ENCODE measurements around the gene SORBS2.

DNA sequence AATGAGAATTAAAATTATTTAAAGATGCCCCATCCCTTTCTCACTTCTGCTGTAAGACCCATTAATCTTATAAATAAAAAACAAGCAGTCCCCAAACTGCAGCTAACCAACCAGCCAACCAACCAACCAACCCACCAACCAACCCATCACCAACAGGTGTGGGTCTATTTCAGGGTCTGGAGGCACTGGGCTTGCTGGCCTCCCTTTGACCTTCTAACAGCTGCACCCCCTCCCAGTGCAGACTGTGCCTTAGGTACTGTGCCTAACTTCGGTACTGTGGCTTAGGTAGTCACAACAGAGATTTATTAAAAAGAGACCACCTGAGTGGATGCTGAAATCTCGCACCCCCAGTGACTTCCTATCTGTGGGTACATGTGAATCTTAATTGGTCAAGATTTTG is 128.1 kb downstream of the SORBS2 start:
- TF ChIP-seq, protein P1, sequence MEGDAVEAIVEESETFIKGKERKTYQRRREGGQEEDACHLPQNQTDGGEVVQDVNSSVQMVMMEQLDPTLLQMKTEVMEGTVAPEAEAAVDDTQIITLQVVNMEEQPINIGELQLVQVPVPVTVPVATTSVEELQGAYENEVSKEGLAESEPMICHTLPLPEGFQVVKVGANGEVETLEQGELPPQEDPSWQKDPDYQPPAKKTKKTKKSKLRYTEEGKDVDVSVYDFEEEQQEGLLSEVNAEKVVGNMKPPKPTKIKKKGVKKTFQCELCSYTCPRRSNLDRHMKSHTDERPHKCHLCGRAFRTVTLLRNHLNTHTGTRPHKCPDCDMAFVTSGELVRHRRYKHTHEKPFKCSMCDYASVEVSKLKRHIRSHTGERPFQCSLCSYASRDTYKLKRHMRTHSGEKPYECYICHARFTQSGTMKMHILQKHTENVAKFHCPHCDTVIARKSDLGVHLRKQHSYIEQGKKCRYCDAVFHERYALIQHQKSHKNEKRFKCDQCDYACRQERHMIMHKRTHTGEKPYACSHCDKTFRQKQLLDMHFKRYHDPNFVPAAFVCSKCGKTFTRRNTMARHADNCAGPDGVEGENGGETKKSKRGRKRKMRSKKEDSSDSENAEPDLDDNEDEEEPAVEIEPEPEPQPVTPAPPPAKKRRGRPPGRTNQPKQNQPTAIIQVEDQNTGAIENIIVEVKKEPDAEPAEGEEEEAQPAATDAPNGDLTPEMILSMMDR (conservative IDR thresholded peaks at IDR 0.05 in 1 of 2, IDR thresholded peaks at IDR 0.05 in 1 of 2; ENCODE audit: low read depth in 1 of 2, low read length in 2 of 2), result no peak
- TF ChIP-seq EZH2 (IDR thresholded peaks at IDR 0.05; ENCODE audit: low read length, missing control alignments), result no peak

All from fibroblast of lung (primary cell).